Gastroesophageal sphincter (tissue), 3 donors: ENCODE measurements around the gene ATP11A.

Experiments used
- EP300 ChIP-seq: sonication (generic); formaldehyde crosslinking; IDR thresholded peaks from one replicate; pipeline ENCODE4 v1.6.1; 2017; ENCODE audit warnings: antibody characterized with exemption, mild to moderate bottlenecking
- POLR2A ChIP-seq, 2 donors: fragments of 450-650 bp; IDR thresholded peaks; one replicate each; pipeline ENCODE4 v1.6.1; 2017; ENCODE audit warnings: antibody characterized with exemption in 2 of 2, mild to moderate bottlenecking in 2 of 2, moderate library complexity in 1 of 2
- POLR2AphosphoS5 ChIP-seq: sonication (generic); formaldehyde crosslinking; IDR thresholded peaks from one replicate; pipeline ENCODE4 v1.6.1; 2017; ENCODE audit warnings: antibody characterized with exemption
- TF ChIP-seq, protein P1 (sequence below), 4 experiments: fragments of 200-600 bp in 2 of 4; fragments of 450-650 bp in 2 of 4; sonication (generic) in 1 of 4; IDR thresholded peaks; one replicate each; pipeline ENCODE4 v1.5.1; 2017 to 2019; ENCODE audit warnings: antibody characterized with exemption in 4 of 4, mild to moderate bottlenecking in 2 of 4, moderate library complexity in 2 of 4

DNA sequence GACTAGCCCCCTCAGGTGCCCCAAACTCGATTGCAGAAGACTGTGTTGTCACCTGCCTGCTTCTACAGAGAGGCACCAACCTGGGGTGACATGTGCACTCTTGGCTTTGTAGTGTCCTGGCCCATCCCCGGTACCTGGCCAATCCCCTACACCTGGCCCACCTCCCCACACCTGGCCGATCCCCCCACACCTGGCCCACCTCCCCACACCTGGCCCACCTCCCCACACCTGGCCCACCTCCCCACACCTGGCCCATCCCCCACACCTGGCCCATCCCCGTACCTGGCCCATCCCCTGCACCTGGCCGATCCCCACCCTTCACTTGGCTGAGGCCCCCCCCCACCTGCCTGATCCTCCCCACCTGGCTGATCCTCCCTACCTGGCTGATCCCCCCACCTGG, 25.4 kb downstream of the ATP11A start:
- TF ChIP-seq POLR2A (IDR thresholded peaks at IDR 0.05) (no peak), EP300 (no peak), POLR2AphosphoS5 (no peak)
- TF ChIP-seq, protein P1, sequence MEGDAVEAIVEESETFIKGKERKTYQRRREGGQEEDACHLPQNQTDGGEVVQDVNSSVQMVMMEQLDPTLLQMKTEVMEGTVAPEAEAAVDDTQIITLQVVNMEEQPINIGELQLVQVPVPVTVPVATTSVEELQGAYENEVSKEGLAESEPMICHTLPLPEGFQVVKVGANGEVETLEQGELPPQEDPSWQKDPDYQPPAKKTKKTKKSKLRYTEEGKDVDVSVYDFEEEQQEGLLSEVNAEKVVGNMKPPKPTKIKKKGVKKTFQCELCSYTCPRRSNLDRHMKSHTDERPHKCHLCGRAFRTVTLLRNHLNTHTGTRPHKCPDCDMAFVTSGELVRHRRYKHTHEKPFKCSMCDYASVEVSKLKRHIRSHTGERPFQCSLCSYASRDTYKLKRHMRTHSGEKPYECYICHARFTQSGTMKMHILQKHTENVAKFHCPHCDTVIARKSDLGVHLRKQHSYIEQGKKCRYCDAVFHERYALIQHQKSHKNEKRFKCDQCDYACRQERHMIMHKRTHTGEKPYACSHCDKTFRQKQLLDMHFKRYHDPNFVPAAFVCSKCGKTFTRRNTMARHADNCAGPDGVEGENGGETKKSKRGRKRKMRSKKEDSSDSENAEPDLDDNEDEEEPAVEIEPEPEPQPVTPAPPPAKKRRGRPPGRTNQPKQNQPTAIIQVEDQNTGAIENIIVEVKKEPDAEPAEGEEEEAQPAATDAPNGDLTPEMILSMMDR (IDR thresholded peaks at IDR 0.05), result no peak
